Calu3 (cell line): ENCODE data around the gene PES1. TPM values are rescaled to one million over a fixed set of nuclear protein-coding genes. Genes with fewer than 3 reads are reported as not detected.

ENCODE experiments used
- BruUV-seq: library from RNA; stranded (reverse); fragments of 400-500 nt; replicated peaks from 2 replicates; lab custom pipeline; 2021; lab: Mats Ljungman, UMichigan
- CTCF ChIA-PET: fragments of 300-600 bp; sonication (Branson Sonifier 250); formaldehyde crosslinking; loops from one replicate; lab custom pipeline; 2022; ENCODE audit warnings: antibody characterized with exemption; lab: Charles Lee
- DNase-seq: peaks from one replicate; pipeline ENCODE4 v3.0.0; 2022
- H3K27ac Mint-ChIP-seq: one replicate; pipeline ENCODE4 v1.8.0; 2022; ENCODE audit warnings: mixed read lengths; ENCODE audit not compliant: unreplicated experiment
- H3K27me3 Mint-ChIP-seq: one replicate; pipeline ENCODE4 v1.8.0; 2022; ENCODE audit warnings: mixed read lengths; ENCODE audit not compliant: unreplicated experiment
- H3K36me3 Mint-ChIP-seq: one replicate; pipeline ENCODE4 v1.8.0; 2022; ENCODE audit warnings: mild to moderate bottlenecking, moderate library complexity, mixed read lengths; ENCODE audit not compliant: insufficient read depth, unreplicated experiment
- H3K4me1 Mint-ChIP-seq: one replicate; pipeline ENCODE4 v1.8.0; 2022; ENCODE audit warnings: mild to moderate bottlenecking, low read depth, mixed read lengths; ENCODE audit not compliant: unreplicated experiment
- H3K4me3 Mint-ChIP-seq: one replicate; pipeline ENCODE4 v1.8.0; 2022; ENCODE audit warnings: mild to moderate bottlenecking, low read depth, moderate library complexity, mixed read lengths; ENCODE audit not compliant: unreplicated experiment
- H3K9me3 Mint-ChIP-seq: one replicate; pipeline ENCODE4 v1.8.0; 2022; ENCODE audit warnings: low read depth, mixed read lengths; ENCODE audit not compliant: unreplicated experiment
- intact Hi-C: fragments of 100-400 bp; cut with micrococcal nuclease; formaldehyde crosslinking; loops from one replicate; pipeline ENCODE4 v1.10.0; 2022; ENCODE audit not compliant: unreplicated experiment
- total RNA-seq: library from RNA; stranded (reverse); gene quantifications from 2 replicates; pipeline ENCODE4 v1.2.3, GENCODE V29; 2022
- TF ChIP-seq, protein P1 (sequence below): fragments of 200-600 bp; IDR thresholded peaks from one replicate; pipeline ENCODE4 v1.8.0; 2022; ENCODE audit warnings: antibody characterized with exemption; ENCODE audit not compliant: unreplicated experiment

Gene PES1
- total RNA-seq, 1 experiment from 2014 or later: 98.9 TPM

- Mint-ChIP-seq H3K27me3 (no peaks in the 10 kb centered on the region), H3K36me3 (peaks cover 15% of the 10 kb centered on the region), H3K9me3 (no peaks in the 10 kb centered on the region), H3K4me1 (peaks cover 28% of the 10 kb centered on the region), H3K4me3 (no peak overlapping the region), H3K27ac (no peak overlapping the region)
- CTCF ChIA-PET: interaction anchor here (1.1 kb wide), 1 partner anchor 159 kb away, joined by 3 read pairs; no protein-coding TSS in a partner anchor
- TF ChIP-seq, protein P1, sequence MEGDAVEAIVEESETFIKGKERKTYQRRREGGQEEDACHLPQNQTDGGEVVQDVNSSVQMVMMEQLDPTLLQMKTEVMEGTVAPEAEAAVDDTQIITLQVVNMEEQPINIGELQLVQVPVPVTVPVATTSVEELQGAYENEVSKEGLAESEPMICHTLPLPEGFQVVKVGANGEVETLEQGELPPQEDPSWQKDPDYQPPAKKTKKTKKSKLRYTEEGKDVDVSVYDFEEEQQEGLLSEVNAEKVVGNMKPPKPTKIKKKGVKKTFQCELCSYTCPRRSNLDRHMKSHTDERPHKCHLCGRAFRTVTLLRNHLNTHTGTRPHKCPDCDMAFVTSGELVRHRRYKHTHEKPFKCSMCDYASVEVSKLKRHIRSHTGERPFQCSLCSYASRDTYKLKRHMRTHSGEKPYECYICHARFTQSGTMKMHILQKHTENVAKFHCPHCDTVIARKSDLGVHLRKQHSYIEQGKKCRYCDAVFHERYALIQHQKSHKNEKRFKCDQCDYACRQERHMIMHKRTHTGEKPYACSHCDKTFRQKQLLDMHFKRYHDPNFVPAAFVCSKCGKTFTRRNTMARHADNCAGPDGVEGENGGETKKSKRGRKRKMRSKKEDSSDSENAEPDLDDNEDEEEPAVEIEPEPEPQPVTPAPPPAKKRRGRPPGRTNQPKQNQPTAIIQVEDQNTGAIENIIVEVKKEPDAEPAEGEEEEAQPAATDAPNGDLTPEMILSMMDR: no peak
- intact Hi-C loops: loop anchor here (2.0 kb wide), 1 partner anchor 159 kb away; no protein-coding TSS in a partner anchor
- DNase-seq: no peak
- no TSS peak for BruUV-seq
Measured at GRCh38 chr22:30603801-30604200, 12.1 kb upstream of the PES1 start.

GRCh38 chr22:30602049-30602448, 10.3 kb upstream of the PES1 start:
- intact Hi-C loops: loop anchor here (2.0 kb wide), 1 partner anchor 157 kb away; no protein-coding TSS in a partner anchor
- peaks cover 11% of the 10 kb centered on the region for H3K4me1 Mint-ChIP-seq
- CTCF ChIA-PET: interaction anchor here (0.6 to 1.1 kb wide), 6 partner anchors 11 to 216 kb away, joined by 3 to 13 read pairs (median 4); partner anchors contain the start of gene PES1

DNA sequence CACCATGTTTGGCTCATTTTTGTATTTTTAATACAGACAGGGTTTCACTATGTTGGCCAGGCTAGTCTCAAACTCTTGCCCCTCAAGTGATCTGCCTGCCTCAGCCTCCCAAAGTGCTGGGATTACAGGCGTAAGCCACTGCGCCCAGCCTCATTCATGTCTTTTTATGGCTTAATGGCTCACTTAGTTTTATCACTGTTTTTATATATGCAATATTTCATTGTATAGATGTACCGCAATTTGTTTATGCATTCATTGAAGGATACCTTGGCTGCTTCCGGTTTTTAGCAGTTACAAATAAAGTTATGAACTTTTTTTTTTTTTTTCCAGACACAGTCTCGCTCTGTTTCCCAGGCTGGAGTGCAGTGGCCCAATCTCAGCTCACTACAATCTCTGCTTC, 9.8 kb upstream of the PES1 start:
- Mint-ChIP-seq H3K4me1 (peaks cover 6% of the 10 kb centered on the region), H3K27ac (no peak overlapping the region), H3K9me3 (no peaks in the 10 kb centered on the region), H3K4me3 (no peak overlapping the region), H3K36me3 (peaks cover 6% of the 10 kb centered on the region), H3K27me3 (no peaks in the 10 kb centered on the region)
- CTCF ChIA-PET: interaction anchor here (0.6 to 1.1 kb wide), 5 partner anchors 10 to 215 kb away, joined by 3 to 13 read pairs (median 4); partner anchors contain the start of gene PES1
- no peak for DNase-seq
- no TSS peak for BruUV-seq
- TF ChIP-seq, protein P1: no peak
- intact Hi-C loops: no loop called here

More at GRCh38 chr22:30602049-30602448, 10.3 kb upstream of the PES1 start:
- no peaks in the 10 kb centered on the region for H3K27me3 Mint-ChIP-seq
- H3K9me3 Mint-ChIP-seq: no peaks in the 10 kb centered on the region
- TF ChIP-seq, protein P1: peak; percentile 63
- no TSS peak for BruUV-seq
- no peak overlapping the region for H3K27ac Mint-ChIP-seq
- no peak overlapping the region for H3K4me3 Mint-ChIP-seq
- peak; percentile 31 for DNase-seq
- H3K36me3 Mint-ChIP-seq: peaks cover 11% of the 10 kb centered on the region

GRCh38 chr22:30600921-30601320, 9.2 kb upstream of the PES1 start:
- H3K4me1 Mint-ChIP-seq: peaks cover under 1% of the 10 kb centered on the region
- H3K9me3 Mint-ChIP-seq: no peaks in the 10 kb centered on the region
- TF ChIP-seq, protein P1: no peak
- no peak overlapping the region for H3K27ac Mint-ChIP-seq
- H3K36me3 Mint-ChIP-seq: peaks cover under 1% of the 10 kb centered on the region
- BruUV-seq: no TSS peak
- H3K4me3 Mint-ChIP-seq: no peak overlapping the region
- H3K27me3 Mint-ChIP-seq: no peaks in the 10 kb centered on the region
- DNase-seq: no peak
- CTCF ChIA-PET: no interaction called here
- intact Hi-C loops: no loop called here
